ENCODE measurements around the gene CHI3L1. TPM values are rescaled to one million over a fixed set of nuclear protein-coding genes. Genes with fewer than 3 reads are reported as not detected.

CHI3L1 gene
- total RNA-seq, 1 donor from 2014 or later = 0.20 TPM

DNA sequence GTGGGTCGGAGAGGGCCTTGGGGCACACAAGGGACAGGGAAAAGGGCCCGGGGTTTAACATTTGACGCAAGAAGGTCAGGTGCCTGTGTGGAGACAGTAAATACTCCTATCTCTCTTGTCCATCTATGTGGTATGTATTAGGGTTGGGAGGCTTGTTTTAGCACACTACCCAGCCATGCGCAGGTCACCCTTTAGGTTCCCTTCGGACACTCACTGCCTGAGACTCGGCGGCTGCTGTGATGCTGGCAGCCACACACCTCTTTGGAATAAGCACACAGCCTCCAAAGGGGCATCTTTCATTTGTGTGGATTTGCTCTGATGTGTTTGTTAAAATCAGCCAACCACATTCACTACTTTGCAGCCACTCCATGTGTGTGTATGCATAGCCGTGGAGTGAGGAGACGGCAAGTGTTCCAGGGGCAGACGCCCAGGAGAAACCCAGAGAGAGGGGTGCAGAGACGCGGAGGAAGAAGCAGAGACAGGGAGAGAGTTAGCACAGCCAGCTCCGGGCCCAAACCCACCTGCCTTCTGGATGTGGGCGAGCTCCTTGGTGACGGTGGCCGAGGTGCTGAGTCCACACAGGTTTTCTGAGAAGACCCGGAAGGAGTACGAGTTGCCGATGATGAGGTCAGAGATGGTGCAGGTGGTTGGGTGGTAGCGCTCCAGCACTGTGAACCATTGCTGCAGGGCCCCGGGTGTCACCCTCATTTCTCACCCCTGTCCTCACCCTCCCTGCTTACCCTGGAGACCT lies 16.6 kb downstream of the CHI3L1 start:
- H3K4me1 ChIP-seq (ENCODE audit: insufficient read depth, low read length) = no peaks in the 10 kb centered on the region
- no peak for FAIRE-seq
- TF ChIP-seq, protein P1, sequence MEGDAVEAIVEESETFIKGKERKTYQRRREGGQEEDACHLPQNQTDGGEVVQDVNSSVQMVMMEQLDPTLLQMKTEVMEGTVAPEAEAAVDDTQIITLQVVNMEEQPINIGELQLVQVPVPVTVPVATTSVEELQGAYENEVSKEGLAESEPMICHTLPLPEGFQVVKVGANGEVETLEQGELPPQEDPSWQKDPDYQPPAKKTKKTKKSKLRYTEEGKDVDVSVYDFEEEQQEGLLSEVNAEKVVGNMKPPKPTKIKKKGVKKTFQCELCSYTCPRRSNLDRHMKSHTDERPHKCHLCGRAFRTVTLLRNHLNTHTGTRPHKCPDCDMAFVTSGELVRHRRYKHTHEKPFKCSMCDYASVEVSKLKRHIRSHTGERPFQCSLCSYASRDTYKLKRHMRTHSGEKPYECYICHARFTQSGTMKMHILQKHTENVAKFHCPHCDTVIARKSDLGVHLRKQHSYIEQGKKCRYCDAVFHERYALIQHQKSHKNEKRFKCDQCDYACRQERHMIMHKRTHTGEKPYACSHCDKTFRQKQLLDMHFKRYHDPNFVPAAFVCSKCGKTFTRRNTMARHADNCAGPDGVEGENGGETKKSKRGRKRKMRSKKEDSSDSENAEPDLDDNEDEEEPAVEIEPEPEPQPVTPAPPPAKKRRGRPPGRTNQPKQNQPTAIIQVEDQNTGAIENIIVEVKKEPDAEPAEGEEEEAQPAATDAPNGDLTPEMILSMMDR (IDR thresholded peaks at IDR 0.05; ENCODE audit: insufficient read depth, low read depth, low read length) = no peak
- no peaks in the 10 kb centered on the region for H3K9me3 ChIP-seq (ENCODE audit: insufficient read depth, low read depth, low read length)
- no peak for DNase-seq (ENCODE audit: low read depth)
- no peak overlapping the region for H2AFZ ChIP-seq (ENCODE audit: low read depth, low read length)
- H3K27me3 Mint-ChIP-seq (ENCODE audit: low read depth, unreplicated experiment) = peaks cover 39% of the 10 kb centered on the region
- no peak overlapping the region for H3K27ac Mint-ChIP-seq (ENCODE audit: unreplicated experiment)
- no peaks in the 10 kb centered on the region for H4K20me1 ChIP-seq (ENCODE audit: insufficient read depth, low read length)
- H3K4me3 ChIP-seq (ENCODE audit: insufficient read depth, low read depth, low read length) = no peak overlapping the region
- H3K36me3 Mint-ChIP-seq (ENCODE audit: low read depth, unreplicated experiment) = peaks cover 17% of the 10 kb centered on the region
- H3K36me3 ChIP-seq (ENCODE audit: insufficient read depth, low read length) = no peaks in the 10 kb centered on the region
- no peak overlapping the region for H3K4me3 Mint-ChIP-seq (ENCODE audit: unreplicated experiment)
- peaks cover 5% of the 10 kb centered on the region for H3K4me1 Mint-ChIP-seq (ENCODE audit: low read depth, unreplicated experiment)
- no peaks in the 10 kb centered on the region for H3K79me2 ChIP-seq (ENCODE audit: insufficient read depth, low read length)
- H3K27me3 ChIP-seq (ENCODE audit: insufficient read depth, low read length) = no peaks in the 10 kb centered on the region
- H3K4me2 ChIP-seq (ENCODE audit: low read length) = no peak overlapping the region
- no peak overlapping the region for H3K9ac ChIP-seq (ENCODE audit: low read length)
- peaks cover 7% of the 10 kb centered on the region for H3K9me3 Mint-ChIP-seq (ENCODE audit: unreplicated experiment)
- no peak overlapping the region for H3K27ac ChIP-seq (ENCODE audit: low read depth, low read length)

GRCh38 chr1:203168991-203169390 lies 17.5 kb downstream of the CHI3L1 start:
- Histone ChIP-seq H2AFZ (ENCODE audit: low read depth, low read length) (no peak overlapping the region), H3K9me3 (ENCODE audit: insufficient read depth, low read depth, low read length) (no peaks in the 10 kb centered on the region), H3K79me2 (ENCODE audit: insufficient read depth, low read length) (no peaks in the 10 kb centered on the region), H3K27ac (ENCODE audit: low read depth, low read length) (no peak overlapping the region), H3K36me3 (ENCODE audit: insufficient read depth, low read length) (no peaks in the 10 kb centered on the region), H3K4me3 (ENCODE audit: insufficient read depth, low read depth, low read length) (no peak overlapping the region), H3K27me3 (ENCODE audit: insufficient read depth, low read length) (no peaks in the 10 kb centered on the region), H3K4me1 (ENCODE audit: insufficient read depth, low read length) (no peaks in the 10 kb centered on the region), H3K4me2 (ENCODE audit: low read length) (no peak overlapping the region), H3K9ac (ENCODE audit: low read length) (no peak overlapping the region), H4K20me1 (ENCODE audit: insufficient read depth, low read length) (peaks cover 3% of the 10 kb centered on the region)
- Mint-ChIP-seq H3K27me3 (ENCODE audit: low read depth, unreplicated experiment) (peaks cover 49% of the 10 kb centered on the region), H3K4me3 (ENCODE audit: unreplicated experiment) (no peak overlapping the region), H3K27ac (ENCODE audit: unreplicated experiment) (no peak overlapping the region), H3K36me3 (ENCODE audit: low read depth, unreplicated experiment) (peaks cover 22% of the 10 kb centered on the region), H3K9me3 (ENCODE audit: unreplicated experiment) (peaks cover 13% of the 10 kb centered on the region), H3K4me1 (ENCODE audit: low read depth, unreplicated experiment) (peaks cover 5% of the 10 kb centered on the region)
- FAIRE-seq (no peak), DNase-seq (ENCODE audit: low read depth) (no peak)
- TF ChIP-seq, protein P1 (IDR thresholded peaks at IDR 0.05; ENCODE audit: insufficient read depth, low read depth, low read length) = no peak
- TF ChIP-seq EZH2 (IDR thresholded peaks at IDR 0.05; ENCODE audit: insufficient read depth, low read length) = no peak

DNA sequence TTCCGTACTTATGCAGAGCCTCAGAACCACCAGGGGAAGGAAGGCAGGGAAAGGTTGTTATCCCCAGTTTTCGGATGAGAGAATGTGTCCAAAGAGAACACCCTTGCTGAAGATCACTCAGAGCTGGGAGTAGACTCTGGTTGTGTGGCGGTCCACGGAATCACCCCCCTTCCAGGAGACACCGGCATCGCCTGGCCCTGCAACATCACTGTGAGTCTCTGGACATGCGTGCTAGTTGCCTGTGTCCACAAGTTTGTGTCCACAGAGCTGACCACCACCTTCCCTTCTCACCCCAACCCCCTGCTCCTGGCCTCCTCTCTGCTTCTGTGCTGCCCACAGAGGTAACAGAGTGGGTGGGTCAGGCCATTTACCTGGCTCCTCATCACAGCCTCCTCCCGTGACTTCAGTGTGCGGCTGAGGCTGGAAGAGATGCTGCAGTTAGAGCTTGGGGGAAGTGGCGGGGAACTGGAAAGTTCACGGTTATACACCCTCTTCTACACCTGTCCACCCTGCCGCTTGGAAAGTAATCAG lies 18.2 kb downstream of the CHI3L1 start:
- H3K4me1 Mint-ChIP-seq (ENCODE audit: low read depth, unreplicated experiment) = peaks cover 5% of the 10 kb centered on the region
- peaks cover 53% of the 10 kb centered on the region for H3K27me3 Mint-ChIP-seq (ENCODE audit: low read depth, unreplicated experiment)
- H3K27ac Mint-ChIP-seq (ENCODE audit: unreplicated experiment) = no peak overlapping the region
- Histone ChIP-seq H3K4me1 (ENCODE audit: insufficient read depth, low read length) (no peaks in the 10 kb centered on the region), H3K36me3 (ENCODE audit: insufficient read depth, low read length) (no peaks in the 10 kb centered on the region), H4K20me1 (ENCODE audit: insufficient read depth, low read length) (peaks cover 3% of the 10 kb centered on the region), H3K9me3 (ENCODE audit: insufficient read depth, low read depth, low read length) (no peaks in the 10 kb centered on the region), H3K4me3 (ENCODE audit: insufficient read depth, low read depth, low read length) (no peak overlapping the region), H3K27ac (ENCODE audit: low read depth, low read length) (no peak overlapping the region), H3K4me2 (ENCODE audit: low read length) (no peak overlapping the region), H3K9ac (ENCODE audit: low read length) (no peak overlapping the region), H3K27me3 (ENCODE audit: insufficient read depth, low read length) (no peaks in the 10 kb centered on the region), H3K79me2 (ENCODE audit: insufficient read depth, low read length) (no peaks in the 10 kb centered on the region), H2AFZ (ENCODE audit: low read depth, low read length) (no peak overlapping the region)
- FAIRE-seq (no peak), DNase-seq (ENCODE audit: low read depth) (no peak)
- TF ChIP-seq EZH2 (IDR thresholded peaks at IDR 0.05; ENCODE audit: insufficient read depth, low read length) = no peak
- TF ChIP-seq, protein P1 (IDR thresholded peaks at IDR 0.05; ENCODE audit: insufficient read depth, low read depth, low read length) = no peak
- no peak overlapping the region for H3K4me3 Mint-ChIP-seq (ENCODE audit: unreplicated experiment)
- H3K36me3 Mint-ChIP-seq (ENCODE audit: low read depth, unreplicated experiment) = peaks cover 22% of the 10 kb centered on the region
- peaks cover 13% of the 10 kb centered on the region for H3K9me3 Mint-ChIP-seq (ENCODE audit: unreplicated experiment)
